ENCODE data around the gene MAGI1.

The MAGI1 gene

GRCh38 chr3:65783117-65783516 is 255.6 kb downstream of the MAGI1 start:
- no peak for DNase-seq

GRCh38 chr3:65781594-65781993 is 257.1 kb downstream of the MAGI1 start:
- no peak for DNase-seq

- no peak for DNase-seq
These were observed 259.3 kb downstream of the MAGI1 start for GRCh38 chr3:65779390-65779789.

GRCh38 chr3:65778968-65779367 is 259.8 kb downstream of the MAGI1 start:
- no peak for DNase-seq

- no peak for DNase-seq
These were observed 261.7 kb downstream of the MAGI1 start for GRCh38 chr3:65777050-65777449.

- DNase-seq, result no peak
These were observed 262.2 kb downstream of the MAGI1 start for GRCh38 chr3:65776494-65776893.

- no peak for DNase-seq
These were observed 262.6 kb downstream of the MAGI1 start for GRCh38 chr3:65776081-65776480.

GRCh38 chr3:65772758-65773157 is 266.0 kb downstream of the MAGI1 start:
- no peak for DNase-seq

GRCh38 chr3:65767551-65767950 is 271.2 kb downstream of the MAGI1 start:
- DNase-seq, result no peak

GRCh38 chr3:65762235-65762580 is 276.5 kb downstream of the MAGI1 start:
- DNase-seq, result no peak

- DNase-seq, result no peak
These were observed 277.1 kb downstream of the MAGI1 start for GRCh38 chr3:65761446-65762234.

- no peak for DNase-seq
These were observed 279.7 kb downstream of the MAGI1 start for GRCh38 chr3:65758876-65759598.

- DNase-seq, result no peak
These were observed 280.3 kb downstream of the MAGI1 start for GRCh38 chr3:65758438-65758837.

- DNase-seq, result no peak
These were observed 286.1 kb downstream of the MAGI1 start for GRCh38 chr3:65752636-65753035.

- no peak for DNase-seq
These were observed 287.5 kb downstream of the MAGI1 start for GRCh38 chr3:65751123-65751700.

GRCh38 chr3:65749066-65749465 is 289.7 kb downstream of the MAGI1 start:
- no peak for DNase-seq

- no peak for DNase-seq
These were observed 290.4 kb downstream of the MAGI1 start for GRCh38 chr3:65748326-65748725.

- DNase-seq, result no peak
These were observed 291.9 kb downstream of the MAGI1 start for GRCh38 chr3:65746848-65747247.

GRCh38 chr3:65745306-65745705 is 293.4 kb downstream of the MAGI1 start:
- DNase-seq, result no peak

GRCh38 chr3:65742914-65743313 is 295.8 kb downstream of the MAGI1 start:
- DNase-seq, result no peak

- DNase-seq, result no peak
These were observed 297.2 kb downstream of the MAGI1 start for GRCh38 chr3:65741540-65741939.

GRCh38 chr3:65739901-65740541 is 298.7 kb downstream of the MAGI1 start:
- no peak for DNase-seq

GRCh38 chr3:65734792-65735191 is 303.9 kb downstream of the MAGI1 start:
- no peak for DNase-seq

GRCh38 chr3:65734382-65734781 is 304.3 kb downstream of the MAGI1 start:
- DNase-seq, result no peak

Data from activated T-cell treated with anti-CD3 and anti-CD28 coated beads for 4 hours (primary cell).